GM21447 (cell line): ENCODE data around the gene RRAS2.

Experiments
- ATAC-seq: cut with Tn5 transposase; IDR thresholded peaks from one replicate; pipeline ENCODE4 v1.9.1; 2021; ENCODE audit not compliant: unreplicated experiment

The RRAS2 gene

GRCh38 chr11:14230407-14230806, 128.6 kb downstream of the RRAS2 start:
- no peak for ATAC-seq

DNA sequence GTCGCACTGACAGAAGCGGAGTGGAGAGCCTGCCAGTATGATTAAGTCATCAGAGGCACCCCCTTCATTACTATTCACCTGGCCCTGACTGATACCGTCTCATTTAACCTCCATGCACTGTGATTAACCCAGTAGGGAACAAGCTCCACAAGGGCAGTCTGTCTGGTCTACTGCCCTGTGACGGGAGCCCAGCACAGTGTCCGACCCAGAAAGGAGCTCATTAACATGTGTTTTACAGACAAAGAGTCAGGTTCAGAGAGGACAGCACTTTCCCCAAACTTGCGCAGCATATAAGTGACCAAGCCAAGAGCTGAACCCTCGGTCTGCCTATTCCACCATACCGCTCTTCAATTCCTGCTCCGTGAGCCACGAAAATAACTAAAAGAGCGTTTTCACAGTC, 129.5 kb downstream of the RRAS2 start:
- ATAC-seq, result no peak

- ATAC-seq, result no peak
Observed at GRCh38 chr11:14228356-14228755, 130.6 kb downstream of the RRAS2 start.
